PC-9 (cell line): ENCODE measurements around the gene SLCO2B1.

Experiments
- CTCF ChIP-seq: fragments of 200-600 bp; sonication (generic); conservative IDR thresholded peaks from 2 replicates; pipeline ENCODE4 v1.6.1; 2017; ENCODE audit warnings: mixed run types, antibody characterized with exemption, mild to moderate bottlenecking, moderate library complexity
- EZH2 ChIP-seq: fragments of 200-600 bp; sonication (generic); IDR thresholded peaks from 2 replicates; pipeline ENCODE4 v1.8.0; 2017; ENCODE audit warnings: antibody characterized with exemption, low read depth

- TF ChIP-seq CTCF, result no peak
- no peak for TF ChIP-seq EZH2
Observed at GRCh38 chr11:75159151-75159953, 8.4 kb downstream of the SLCO2B1 start.
